ENCODE data around the gene DHX57.
"Not testable (repeated sequence)": the region's sequence is repeated elsewhere in the genome, so short reads cannot be mapped to it uniquely, and the experiment has no call there.

Gene DHX57

GRCh38 chr2:38806015-38806732 lies 69.6 kb downstream of the DHX57 start:
- Histone ChIP-seq H3K4me2 (ENCODE audit: low read length) (no peak overlapping the region), H3K9me3 (ENCODE audit: low read length) (no peaks in the 10 kb centered on the region), H3K79me2 (ENCODE audit: insufficient read depth, low read length) (no peaks in the 10 kb centered on the region), H3K27me3 (ENCODE audit: insufficient read depth, low read length) (no peaks in the 10 kb centered on the region), H3K27ac (ENCODE audit: low read depth, low read length, poor library complexity, severe bottlenecking) (no peak overlapping the region), H3K36me3 (ENCODE audit: insufficient read depth, low read length) (peaks cover 19% of the 10 kb centered on the region), H3F3A (ENCODE audit: insufficient read depth, low read length) (no peaks in the 10 kb centered on the region), H3K4me3 (ENCODE audit: low read depth, low read length, poor library complexity, severe bottlenecking) (no peak overlapping the region), H3K9me2 (ENCODE audit: low read depth, low read length) (no peaks in the 10 kb centered on the region), H3K4me1 (ENCODE audit: insufficient read depth, low read length, severe bottlenecking) (peaks cover 15% of the 10 kb centered on the region), H4K20me1 (ENCODE audit: insufficient read depth, low read length) (no peaks in the 10 kb centered on the region), H3K9ac (ENCODE audit: low read length) (no peak overlapping the region), H2AFZ (ENCODE audit: low read length) (no peak overlapping the region)
- TF ChIP-seq EZH2 (IDR thresholded peaks at IDR 0.05; ENCODE audit: borderline replicate concordance, low read length) = no peak
- no peak for TF ChIP-seq CTCF (IDR thresholded peaks at IDR 0.05; ENCODE audit: low read length)

- no peak for TF ChIP-seq EZH2 (IDR thresholded peaks at IDR 0.05; ENCODE audit: borderline replicate concordance, low read length)
- TF ChIP-seq CTCF (IDR thresholded peaks at IDR 0.05; ENCODE audit: low read length) = no peak
- no peak overlapping the region for H3K27ac ChIP-seq (ENCODE audit: low read depth, low read length, poor library complexity, severe bottlenecking)
- H3K79me2 ChIP-seq (ENCODE audit: insufficient read depth, low read length) = no peaks in the 10 kb centered on the region
- no peak overlapping the region for H3K4me3 ChIP-seq (ENCODE audit: low read depth, low read length, poor library complexity, severe bottlenecking)
- no peaks in the 10 kb centered on the region for H4K20me1 ChIP-seq (ENCODE audit: insufficient read depth, low read length)
- no peak overlapping the region for H3K4me2 ChIP-seq (ENCODE audit: low read length)
- no peak overlapping the region for H2AFZ ChIP-seq (ENCODE audit: low read length)
- H3K9me3 ChIP-seq (ENCODE audit: low read length) = no peaks in the 10 kb centered on the region
- H3K9ac ChIP-seq (ENCODE audit: low read length) = no peak overlapping the region
- no peaks in the 10 kb centered on the region for H3K4me1 ChIP-seq (ENCODE audit: insufficient read depth, low read length, severe bottlenecking)
- H3K9me2 ChIP-seq (ENCODE audit: low read depth, low read length) = no peaks in the 10 kb centered on the region
- no peaks in the 10 kb centered on the region; the same call in 1 of the 2 replicates for H3K36me3 ChIP-seq (ENCODE audit: insufficient read depth, low read length)
- no peaks in the 10 kb centered on the region for H3K27me3 ChIP-seq (ENCODE audit: insufficient read depth, low read length)
- H3F3A ChIP-seq (ENCODE audit: insufficient read depth, low read length) = no peaks in the 10 kb centered on the region
These were observed 77.8 kb downstream of the DHX57 start for GRCh38 chr2:38797953-38798352.

- Histone ChIP-seq H3K79me2 (ENCODE audit: insufficient read depth, low read length) (no peaks in the 10 kb centered on the region), H2AFZ (ENCODE audit: low read length) (no peak overlapping the region), H3K4me3 (ENCODE audit: low read depth, low read length, poor library complexity, severe bottlenecking) (no peak overlapping the region), H3K27ac (ENCODE audit: low read depth, low read length, poor library complexity, severe bottlenecking) (no peak overlapping the region), H3K9me3 (ENCODE audit: low read length) (no peaks in the 10 kb centered on the region), H3K27me3 (ENCODE audit: insufficient read depth, low read length) (no peaks in the 10 kb centered on the region), H3K9me2 (ENCODE audit: low read depth, low read length) (no peaks in the 10 kb centered on the region), H3K4me1 (ENCODE audit: insufficient read depth, low read length, severe bottlenecking) (no peaks in the 10 kb centered on the region), H3F3A (ENCODE audit: insufficient read depth, low read length) (no peaks in the 10 kb centered on the region), H4K20me1 (ENCODE audit: insufficient read depth, low read length) (no peaks in the 10 kb centered on the region), H3K9ac (ENCODE audit: low read length) (no peak overlapping the region), H3K36me3 (ENCODE audit: insufficient read depth, low read length) (no peaks in the 10 kb centered on the region; the same call in 1 of the 2 replicates), H3K4me2 (ENCODE audit: low read length) (no peak overlapping the region)
- TF ChIP-seq EZH2 (IDR thresholded peaks at IDR 0.05; ENCODE audit: borderline replicate concordance, low read length) (no peak), CTCF (IDR thresholded peaks at IDR 0.05; ENCODE audit: low read length) (no peak)
These were observed 78.5 kb downstream of the DHX57 start for GRCh38 chr2:38797250-38797676.

- not testable (repeated sequence) for H4K20me1 ChIP-seq (ENCODE audit: insufficient read depth, low read length); H3K4me3 ChIP-seq (ENCODE audit: low read depth, low read length, poor library complexity, severe bottlenecking); H3F3A ChIP-seq (ENCODE audit: insufficient read depth, low read length); H3K4me2 ChIP-seq (ENCODE audit: low read length); H3K4me1 ChIP-seq (ENCODE audit: insufficient read depth, low read length, severe bottlenecking); H3K9ac ChIP-seq (ENCODE audit: low read length); H3K9me3 ChIP-seq (ENCODE audit: low read length); H3K27ac ChIP-seq (ENCODE audit: low read depth, low read length, poor library complexity, severe bottlenecking); H3K79me2 ChIP-seq (ENCODE audit: insufficient read depth, low read length); H3K9me2 ChIP-seq (ENCODE audit: low read depth, low read length); H3K27me3 ChIP-seq (ENCODE audit: insufficient read depth, low read length); H3K36me3 ChIP-seq (ENCODE audit: insufficient read depth, low read length); H2AFZ ChIP-seq (ENCODE audit: low read length)
These were observed 80.7 kb downstream of the DHX57 start for GRCh38 chr2:38795016-38795415.

Data from OCI-LY1 (cell line).